Muscle of arm (tissue), 12 donors: ENCODE measurements around the gene COBL. TPM values are rescaled to one million over a fixed set of nuclear protein-coding genes. Genes with fewer than 3 reads are reported as not detected.

Experiments
- DNase-seq: peaks from one replicate; pipeline ENCODE4 v3.0.0-alpha.2; 2013
- polyA plus RNA-seq, 12 donors: library from polyadenylated mRNA; unstranded; fragments of 120-200 nt; gene quantifications; one replicate each; pipeline ENCODE4 v1.2.1, GENCODE V29; 2013; ENCODE audit not compliant: insufficient read length in 12 of 12

COBL gene
- polyA plus RNA-seq, 12 donors, result 37.5 to 412 (median 128) TPM

DNA sequence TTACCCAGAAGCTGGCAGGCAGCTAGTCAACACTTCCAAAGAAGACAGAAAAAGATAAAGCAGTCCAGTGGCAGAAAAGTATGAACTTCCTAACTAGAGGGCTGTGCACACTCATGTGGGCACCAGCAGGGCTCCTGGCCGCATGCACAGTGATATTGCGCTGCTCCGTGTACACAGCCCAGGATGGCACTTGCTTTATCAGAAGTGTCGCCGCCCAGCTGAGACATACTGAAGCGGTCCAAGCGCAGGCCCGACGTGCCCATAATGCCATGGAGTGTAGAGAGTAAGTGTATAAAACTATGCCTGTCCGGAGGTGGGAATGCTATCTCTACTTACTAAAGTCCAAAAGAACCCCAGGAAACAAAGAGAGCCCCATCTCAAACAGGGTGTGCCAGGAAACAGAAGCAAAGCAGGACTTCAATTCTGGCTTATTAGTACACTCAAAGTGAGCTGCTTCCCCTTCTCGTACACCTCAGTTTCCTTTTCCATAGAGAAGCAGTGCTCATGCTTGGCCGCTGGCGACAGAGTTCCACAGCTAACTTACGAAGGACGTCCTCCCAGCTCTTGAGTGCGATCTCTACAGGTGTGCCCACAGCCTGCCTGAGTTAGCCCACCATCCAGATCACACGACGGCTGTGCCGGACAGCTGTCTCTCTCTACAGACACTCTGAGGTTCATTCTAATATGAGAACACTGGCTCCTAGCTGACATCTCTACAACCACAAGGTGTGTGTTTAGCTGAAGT lies 234.3 kb downstream of the COBL start:
- no peak for DNase-seq

DNA sequence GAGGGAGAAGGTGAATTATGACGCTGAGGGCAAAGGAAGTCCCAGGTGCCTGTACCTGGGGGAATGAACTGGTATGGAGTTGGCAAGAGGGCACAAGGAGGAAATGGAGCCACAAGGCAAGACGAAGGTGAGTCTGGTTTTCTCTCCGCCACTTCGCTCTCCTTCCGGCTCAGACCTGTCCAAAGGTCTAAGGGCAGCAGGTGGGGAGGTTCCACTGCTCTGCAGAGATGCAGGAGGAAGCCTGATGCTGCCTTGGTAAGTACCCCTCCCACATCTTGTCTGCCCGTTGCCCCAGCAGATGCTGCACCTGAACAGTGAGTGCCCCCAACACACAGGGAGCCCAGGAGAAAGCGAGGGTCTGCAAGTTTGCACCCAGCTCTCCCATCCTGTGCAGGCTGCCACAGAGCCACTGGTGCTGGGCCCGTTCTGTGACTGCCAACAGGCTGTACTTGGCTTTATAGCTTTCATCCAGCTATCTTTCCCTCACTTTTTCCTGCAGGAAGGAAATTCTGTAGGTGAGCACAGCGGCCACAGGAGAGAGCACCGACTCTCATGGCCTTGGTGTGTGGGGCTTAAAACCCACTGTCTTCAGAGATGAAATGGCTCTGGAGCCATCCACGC lies 235.2 kb downstream of the COBL start:
- no peak for DNase-seq

DNA sequence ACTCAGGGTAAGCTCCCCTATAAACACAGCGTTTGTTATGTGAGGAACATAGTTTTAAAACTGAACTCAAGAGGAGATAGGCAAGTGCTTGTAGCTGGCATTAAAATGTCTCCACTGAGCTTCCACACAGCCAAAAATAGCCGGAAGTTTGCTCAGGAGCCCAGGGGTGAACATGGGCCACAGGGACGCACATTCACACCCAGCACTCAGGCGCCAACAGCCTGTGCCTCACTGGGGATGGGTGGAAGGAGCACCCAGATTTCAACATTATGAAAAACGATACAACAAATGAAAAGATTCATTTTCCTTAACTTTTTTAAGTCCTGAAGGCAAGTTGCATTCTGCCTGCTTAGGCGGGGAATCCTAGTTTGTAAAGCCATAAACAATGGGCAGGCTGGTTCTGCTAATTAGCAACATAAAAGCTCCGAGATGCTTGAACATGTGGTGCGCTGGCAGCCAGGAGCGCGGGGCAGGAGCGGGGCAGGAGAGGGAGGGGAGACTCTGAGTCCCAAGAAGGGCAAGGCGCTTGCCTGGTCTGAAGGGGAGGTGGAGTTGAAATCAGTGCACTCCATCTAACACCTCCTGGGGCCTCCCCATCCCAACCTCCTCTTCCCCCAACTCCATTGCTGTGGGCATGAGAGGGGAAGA lies 235.9 kb downstream of the COBL start:
- no peak for DNase-seq

DNA sequence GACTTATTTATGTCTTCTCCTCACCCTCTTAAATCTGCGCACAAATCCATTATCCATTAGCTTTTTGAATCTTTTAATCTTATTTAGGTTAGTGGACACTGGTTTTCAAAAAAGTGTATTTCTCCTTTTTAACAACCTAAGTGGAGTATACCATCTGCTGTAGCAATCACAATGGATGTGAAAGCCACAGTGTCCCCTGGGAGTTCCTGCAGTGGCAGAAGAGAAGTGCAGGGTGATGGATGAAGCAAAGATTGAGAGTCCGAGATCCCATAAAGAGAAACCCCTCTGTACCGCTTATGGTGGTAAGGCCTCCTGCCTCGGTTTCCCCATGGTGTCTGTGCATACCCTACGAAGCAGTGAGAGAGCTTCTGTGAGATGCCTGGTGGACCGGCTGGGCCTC lies 236.4 kb downstream of the COBL start:
- no peak for DNase-seq

DNA sequence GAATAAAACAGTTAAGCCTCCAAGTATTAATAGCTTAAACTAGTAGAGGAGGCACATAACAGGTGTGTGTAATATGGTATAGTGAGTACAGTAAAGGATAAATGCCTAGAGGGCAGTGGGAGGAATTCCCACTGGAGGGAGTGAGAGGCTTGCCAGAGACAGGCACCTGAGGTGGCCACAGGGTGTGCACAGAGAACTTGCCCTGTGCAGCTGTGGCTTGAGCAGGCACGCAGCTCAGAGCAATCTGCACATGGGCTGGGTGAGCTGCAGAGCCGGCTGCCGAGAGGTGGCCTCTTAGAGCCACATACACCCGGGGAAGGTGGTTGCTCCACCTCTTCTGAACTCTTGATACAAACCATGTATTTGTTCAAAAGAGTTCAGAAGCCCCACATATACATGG lies 237.1 kb downstream of the COBL start:
- DNase-seq, result no peak

DNA sequence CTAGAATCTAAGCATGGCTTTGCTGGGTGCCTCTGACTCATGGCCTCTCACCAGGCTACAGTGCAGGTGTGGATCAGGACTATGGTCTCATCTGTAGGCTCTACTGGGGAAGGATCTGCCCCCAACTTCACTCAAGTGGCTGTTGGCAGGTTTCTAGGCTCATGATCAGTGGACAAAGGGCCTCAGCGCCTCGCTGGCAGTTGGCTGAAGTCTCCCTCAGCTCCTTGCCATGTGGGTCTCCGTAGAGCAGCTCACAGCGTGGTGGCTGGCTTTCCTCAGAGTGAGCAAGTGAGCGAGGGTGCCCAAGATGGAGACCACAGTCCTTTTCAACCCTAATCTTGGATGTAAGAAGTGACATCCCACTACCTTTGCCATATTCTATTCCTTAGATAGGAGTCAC lies 238.0 kb downstream of the COBL start:
- no peak for DNase-seq

DNA sequence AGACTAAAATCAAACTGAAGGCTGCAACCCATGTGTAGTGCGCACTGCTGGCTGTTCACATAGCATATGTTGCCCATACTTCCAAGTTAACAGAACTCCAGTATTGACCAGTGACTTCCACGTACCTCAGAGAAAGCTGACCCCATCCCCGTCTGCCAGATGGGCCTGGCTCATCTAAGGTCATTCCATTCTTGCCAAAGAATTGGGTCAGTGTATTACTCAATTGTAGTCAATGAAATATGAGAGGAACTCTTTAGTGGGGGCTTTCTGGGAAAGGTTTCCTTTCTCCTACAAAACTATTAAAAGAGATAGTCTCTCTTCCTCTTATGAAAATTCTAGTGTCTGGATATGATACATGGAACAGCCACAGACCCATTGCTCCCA lies 238.6 kb downstream of the COBL start:
- DNase-seq, result no peak

DNA sequence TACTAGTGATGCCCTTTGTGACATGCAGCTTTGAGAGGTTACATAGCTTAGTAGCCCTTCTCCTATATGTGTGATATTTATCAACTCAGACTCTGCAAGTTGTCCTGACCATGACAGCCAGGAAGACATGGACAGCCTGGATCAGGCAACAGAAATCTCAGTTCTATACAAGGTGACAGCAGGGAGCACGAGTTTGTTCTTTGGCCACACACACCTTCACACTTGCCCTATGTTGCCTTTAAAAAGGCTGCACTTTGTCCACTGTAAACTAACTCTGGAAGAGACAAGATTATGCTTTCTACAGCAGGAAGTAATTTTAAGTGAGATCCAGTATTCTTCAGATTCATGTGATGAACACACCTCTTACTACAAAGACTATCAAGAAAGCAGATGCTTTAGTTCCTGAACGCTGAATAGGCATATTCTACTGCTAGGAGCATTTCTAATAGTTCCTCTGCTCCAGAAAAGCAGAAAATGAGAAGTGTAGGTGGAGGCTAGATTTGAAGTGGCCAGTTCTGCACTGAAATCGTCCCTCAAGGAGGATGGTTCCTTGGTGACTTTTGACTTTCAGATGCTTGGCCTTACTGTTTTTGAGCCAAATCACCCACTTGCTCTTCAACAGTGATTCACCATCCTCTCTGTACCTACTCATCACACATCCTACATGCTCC lies 239.2 kb downstream of the COBL start:
- no peak for DNase-seq

DNA sequence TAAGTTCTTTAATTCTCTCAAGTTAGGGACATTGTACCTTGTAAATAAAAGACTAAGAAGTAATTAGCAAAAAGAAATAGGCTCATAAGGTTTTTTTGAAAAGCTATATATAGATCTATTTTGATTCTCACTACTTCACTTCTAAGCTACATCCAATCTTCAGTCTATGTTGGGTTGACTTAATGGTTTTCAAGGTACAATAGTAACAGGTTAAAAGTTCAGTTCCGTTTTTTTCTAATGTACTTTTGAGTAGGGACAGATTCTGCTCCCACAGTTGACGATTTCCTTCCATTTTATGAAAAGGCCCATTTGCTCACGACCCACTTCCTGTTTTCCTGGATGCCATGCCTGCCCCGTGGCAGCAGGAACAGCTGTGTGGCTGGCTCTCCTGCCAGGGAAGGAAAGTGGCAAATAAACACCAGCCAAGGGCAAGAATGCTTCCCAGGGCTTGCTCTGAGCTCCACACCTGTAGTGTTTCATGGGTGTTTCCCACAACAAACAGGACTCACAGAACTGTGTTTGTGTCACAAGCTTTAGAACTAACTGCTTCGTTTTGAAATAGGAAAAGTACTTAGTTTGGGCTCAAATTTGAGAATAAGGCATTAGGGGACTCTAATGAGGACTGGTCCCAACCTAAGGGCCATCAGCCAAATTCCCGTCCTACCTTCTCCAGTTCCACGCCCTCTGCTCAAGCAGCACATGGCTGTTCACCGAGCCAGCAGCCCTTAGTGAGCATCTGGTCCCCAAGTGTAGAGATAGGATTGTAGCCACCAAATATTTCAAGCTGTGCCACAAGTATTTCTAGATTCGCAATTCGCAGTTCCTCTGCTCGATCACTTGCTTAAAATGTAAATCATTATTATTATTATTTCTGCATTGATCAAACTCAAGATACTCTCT lies 240.7 kb downstream of the COBL start:
- no peak for DNase-seq

DNA sequence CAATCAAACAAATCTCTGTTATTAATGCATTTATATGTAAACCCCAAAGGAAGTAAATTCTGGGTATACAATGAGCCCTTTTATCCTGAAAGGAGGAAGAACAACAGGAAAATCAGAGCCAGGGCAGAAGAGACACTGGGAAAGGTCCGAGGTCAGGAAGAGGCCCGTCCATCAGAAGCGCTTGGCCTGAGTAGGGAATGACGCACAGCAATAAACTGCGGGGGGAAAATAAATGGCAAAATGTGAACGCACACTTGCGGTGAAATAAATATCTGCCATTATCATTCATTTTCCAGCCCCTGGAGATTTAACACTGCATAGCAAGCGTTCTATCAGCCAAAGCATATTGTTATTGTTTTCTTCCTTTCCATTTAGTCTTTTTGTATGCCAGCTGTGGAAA lies 243.4 kb downstream of the COBL start:
- DNase-seq, result no peak

DNA sequence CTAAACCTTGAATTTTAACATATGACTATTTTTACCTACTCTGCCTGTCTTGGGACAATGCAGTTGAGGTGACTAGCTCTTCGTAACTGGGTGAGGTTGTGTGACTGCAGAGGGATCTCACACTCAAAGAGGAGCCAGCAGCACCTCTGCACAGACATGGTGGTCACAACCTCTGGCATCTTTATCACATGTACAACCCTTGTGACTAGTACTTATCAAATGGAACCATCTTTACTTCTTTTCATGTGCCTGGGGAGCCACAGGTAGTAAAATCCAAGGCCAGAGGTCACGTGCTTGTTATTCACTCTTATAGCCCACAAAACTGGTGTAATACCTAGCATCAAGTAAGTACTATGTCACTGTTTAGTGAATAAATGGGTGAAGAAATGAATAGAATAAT lies 244.3 kb downstream of the COBL start:
- no peak for DNase-seq

DNA sequence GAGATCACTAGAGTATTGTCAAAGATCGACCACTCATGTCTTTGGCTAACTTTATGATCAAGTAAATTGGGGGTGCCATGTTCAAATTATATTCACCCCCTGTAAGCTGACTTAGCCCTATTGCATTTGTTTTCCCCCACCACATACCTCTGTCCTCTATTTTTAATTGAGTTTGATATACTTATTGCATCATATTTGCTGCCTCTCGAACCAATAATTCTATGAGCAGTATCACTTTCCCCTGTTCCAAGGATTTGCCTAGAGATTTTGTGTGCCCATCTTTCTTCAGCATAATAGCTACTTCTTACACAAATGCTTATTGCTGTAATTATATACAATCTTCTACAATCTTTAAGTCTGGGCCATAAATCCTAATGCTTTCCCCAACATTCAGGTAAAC lies 245.2 kb downstream of the COBL start:
- no peak for DNase-seq

DNA sequence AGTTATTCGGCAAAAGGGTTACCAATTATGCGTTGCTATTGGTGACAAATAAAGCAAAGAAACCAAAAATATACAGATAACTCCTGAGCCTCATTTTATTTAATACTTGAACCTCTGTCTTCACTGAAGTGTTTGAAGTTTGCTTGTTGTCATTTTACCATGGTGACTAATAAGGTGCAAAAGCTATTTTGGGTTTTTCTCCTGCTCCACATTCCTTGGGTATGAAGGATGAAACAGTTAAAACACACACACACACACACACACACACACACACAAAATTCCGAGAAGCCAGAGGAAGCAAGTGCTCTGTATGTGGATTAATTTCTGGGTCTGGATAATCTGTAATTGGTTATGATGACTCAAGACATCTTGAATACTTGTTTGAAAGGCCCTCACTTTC lies 246.5 kb downstream of the COBL start:
- no peak for DNase-seq

DNA sequence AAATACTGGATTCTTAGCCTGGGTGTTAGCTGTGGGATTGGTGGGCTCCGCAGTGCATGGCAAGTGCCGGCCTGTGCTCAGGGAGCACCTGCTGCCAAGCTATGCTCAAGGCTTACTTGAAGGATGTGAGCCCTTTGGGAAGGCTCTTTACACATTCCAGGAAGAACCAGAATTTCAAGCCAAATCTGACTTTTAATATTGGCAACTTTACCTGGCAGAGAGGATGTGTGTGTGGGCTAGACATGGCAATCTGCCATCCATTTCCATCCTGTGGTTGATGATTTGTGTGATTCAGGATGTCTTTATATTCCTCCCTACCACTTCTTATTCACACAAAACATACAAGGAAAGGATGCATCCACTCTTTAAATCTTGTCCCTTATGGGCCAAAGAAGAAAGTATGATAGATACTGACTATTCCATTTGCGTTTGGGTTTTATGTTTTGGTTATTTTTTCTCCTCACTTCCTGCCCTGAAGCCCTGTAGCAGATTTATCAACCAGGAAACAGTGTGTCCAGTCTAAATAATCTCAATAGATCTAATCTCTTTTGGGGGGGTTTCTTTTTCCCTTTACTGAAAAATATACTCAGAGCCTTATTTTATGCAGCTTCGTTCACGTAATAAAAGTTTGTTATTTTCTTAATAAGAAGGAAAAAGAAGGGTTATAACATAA lies 247.1 kb downstream of the COBL start:
- DNase-seq, result no peak

DNA sequence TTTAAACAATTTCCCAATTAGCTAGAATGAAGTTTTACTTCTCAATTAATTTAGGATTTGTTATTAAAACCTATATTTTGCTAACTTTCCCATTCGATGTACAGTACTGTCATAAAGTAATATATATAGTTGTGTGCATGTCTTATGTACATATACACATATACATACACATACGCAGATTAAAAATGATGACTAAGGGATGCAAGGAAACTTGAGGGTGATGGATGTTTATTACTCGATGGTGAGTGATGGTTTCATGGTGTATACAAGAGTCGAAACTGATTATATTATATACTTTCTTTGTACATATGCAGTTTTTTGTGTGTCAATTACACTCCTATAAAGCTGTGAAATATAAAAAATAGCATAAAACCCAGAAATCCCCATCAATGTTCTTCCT lies 248.2 kb downstream of the COBL start:
- DNase-seq, result no peak

DNA sequence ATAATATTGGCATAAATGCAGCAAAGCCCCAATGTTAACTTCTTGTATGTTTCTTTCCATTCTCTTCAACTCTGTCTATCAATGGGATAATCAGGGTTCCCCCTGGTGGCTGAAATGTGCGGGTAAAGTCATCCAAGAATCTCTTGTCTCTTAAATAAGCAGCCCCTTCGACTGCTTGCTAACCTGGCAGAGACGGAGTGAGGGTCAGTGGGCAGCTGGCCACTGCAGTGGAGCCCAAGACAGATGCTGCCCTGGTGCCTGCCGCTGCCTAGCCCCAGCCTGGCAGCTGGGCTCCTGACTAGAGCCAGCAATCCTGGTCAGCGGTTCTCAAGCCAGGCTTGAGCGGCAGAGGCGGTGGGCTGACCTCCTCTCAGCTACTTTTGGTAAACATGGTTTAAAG lies 248.9 kb downstream of the COBL start:
- DNase-seq, result peak; percentile 63

DNA sequence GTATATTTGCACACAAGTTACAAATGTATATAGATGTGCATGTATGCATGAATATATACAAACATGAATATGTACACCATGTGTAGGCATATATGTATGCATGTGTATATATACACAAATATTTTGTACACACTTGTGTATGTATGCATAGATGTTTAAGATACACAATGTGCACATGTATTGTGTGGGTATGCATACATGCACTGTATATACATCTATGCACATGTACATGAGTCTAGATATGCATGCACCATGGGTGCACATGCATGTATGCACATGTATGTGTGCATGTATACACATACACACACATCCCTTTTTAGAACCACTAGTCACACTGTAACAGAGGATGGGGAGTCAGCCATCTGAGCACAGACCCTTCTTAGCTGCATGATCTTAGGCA lies 249.4 kb downstream of the COBL start:
- no peak for DNase-seq

DNA sequence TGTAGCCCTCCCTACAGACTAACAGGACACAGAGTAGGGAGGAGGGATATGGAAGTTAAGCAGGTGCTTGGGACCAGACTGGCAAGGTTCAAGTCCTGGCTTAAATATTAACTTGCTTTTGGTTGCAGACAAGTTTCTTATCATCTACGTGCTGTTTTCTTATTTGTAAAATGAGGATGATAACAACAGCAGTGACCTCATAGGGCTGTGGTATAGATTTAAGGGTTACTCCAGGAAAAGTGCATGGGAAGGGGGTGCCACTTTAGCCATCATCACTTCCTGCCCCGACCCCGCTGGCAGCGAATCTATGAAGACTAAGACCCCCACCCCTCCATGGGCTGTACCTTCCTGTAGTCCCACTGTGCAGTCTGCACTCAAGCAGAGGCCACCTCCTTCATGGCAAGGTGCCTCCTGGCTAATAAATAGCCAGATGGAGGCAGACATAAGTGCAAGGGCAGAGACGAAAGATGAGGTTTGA lies 250.2 kb downstream of the COBL start:
- no peak for DNase-seq

DNA sequence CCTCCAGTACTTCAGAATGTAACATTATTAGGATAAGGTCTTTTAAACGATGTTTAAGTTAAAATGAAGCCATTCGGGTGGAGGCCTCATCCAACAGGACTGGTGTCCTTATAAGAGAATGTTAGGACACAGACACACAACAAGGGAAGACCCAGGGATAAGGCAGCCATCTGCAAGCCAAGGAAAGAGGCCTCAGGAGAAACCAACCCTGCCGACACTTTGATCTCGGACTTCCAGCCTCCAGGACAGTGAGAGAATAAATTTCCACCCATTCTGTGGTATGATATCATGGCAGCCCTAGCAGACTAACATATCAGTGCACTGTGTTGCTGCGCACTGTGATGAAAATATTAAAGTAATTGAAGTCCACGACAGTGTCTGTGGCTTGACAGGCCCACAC lies 250.8 kb downstream of the COBL start:
- DNase-seq, result no peak

DNA sequence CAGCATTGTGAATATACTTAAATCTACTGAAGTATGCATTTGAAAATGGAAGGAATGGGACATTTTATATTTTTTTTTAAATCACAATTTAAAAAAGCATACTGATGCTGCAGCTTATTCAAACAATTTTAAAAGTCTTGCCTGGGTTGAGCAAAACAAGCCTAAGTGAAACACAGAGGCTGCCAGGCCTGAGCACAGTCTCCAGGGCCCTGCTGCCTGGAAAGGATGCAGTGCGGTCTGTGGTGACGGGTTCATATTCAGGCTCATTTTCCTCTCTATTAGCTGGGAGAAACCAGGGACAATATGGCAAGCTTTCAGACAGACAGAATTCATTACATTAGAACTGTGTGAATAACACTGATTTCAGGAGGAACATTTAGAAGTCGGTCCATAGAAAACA lies 251.9 kb downstream of the COBL start:
- DNase-seq, result no peak
